SK-N-SH (cell line): Measurements from ENCODE around the gene ANKRD11. TPM values are rescaled to one million over a fixed set of nuclear protein-coding genes. Genes with fewer than 3 reads are reported as not detected.

Source experiments
- CTCF ChIA-PET: fragments of 300-600, 350-600 bp; formaldehyde crosslinking; extraction: SDS; loops from one replicate; lab custom pipeline; 2021; lab: Yijun Ruan, JAX
- POLR2A ChIA-PET: fragments of 350-600 bp; sonication (Branson Sonifier 250); formaldehyde crosslinking; extraction: SDS; loops from one replicate; lab custom pipeline; 2020; ENCODE audit warnings: antibody characterized with exemption, inconsistent platforms; lab: Yijun Ruan, JAX
- DNase-seq: peaks from one replicate; pipeline ENCODE4 v3.0.0; 2012
- H2AFZ ChIP-seq: fragments of 200-600 bp; sonication (generic); 2 replicates; pipeline ENCODE4 v1.8.1; 2016; ENCODE audit warnings: antibody characterized with exemption, mild to moderate bottlenecking, low read depth
- H3F3A ChIP-seq: fragments of 200-600 bp; sonication (generic); replicated peaks from 2 replicates; pipeline ENCODE3; 2016; ENCODE audit warnings: antibody characterized with exemption, mild to moderate bottlenecking; ENCODE audit not compliant: insufficient read depth
- H3K27ac ChIP-seq, 2 experiments: fragments of 200-500 bp in 1 of 2; fragments of 200-600 bp in 1 of 2; sonication (Bioruptor generic) in 1 of 2; sonication (generic), shearing (Covaris generic) in 1 of 2; 2 replicates each; pipeline versions ENCODE4 v1.5.1 to v1.6.1; 2014 to 2016; ENCODE audit warnings: low read depth in 2 of 2, inconsistent platforms in 1 of 2, low read length in 1 of 2, mild to moderate bottlenecking in 1 of 2, mixed read lengths in 1 of 2
- H3K27me3 ChIP-seq: fragments of 200-600 bp; sonication (generic), shearing (Covaris generic); 2 replicates; pipeline ENCODE4 v1.6.1; 2016; ENCODE audit warnings: mixed run types; ENCODE audit not compliant: insufficient read depth
- H3K36me3 ChIP-seq, 2 experiments: fragments of 200-500 bp in 1 of 2; fragments of 200-600 bp in 1 of 2; sonication (Bioruptor generic) in 1 of 2; sonication (generic) in 1 of 2; replicated peaks in 1 of 2; 2 replicates each; pipeline versions ENCODE3 to v1.5.1; 2014 to 2016; ENCODE audit warnings: low read length in 1 of 2, mild to moderate bottlenecking in 1 of 2; ENCODE audit not compliant: insufficient read depth in 2 of 2, control insufficient read depth in 1 of 2
- H3K4me1 ChIP-seq, 2 experiments: fragments of 200-500 bp in 1 of 2; fragments of 200-600 bp in 1 of 2; sonication (Bioruptor generic) in 1 of 2; sonication (generic), shearing (Covaris generic) in 1 of 2; 2 replicates each; pipeline versions ENCODE4 v1.5.1 to v1.6.1; 2014 to 2016; ENCODE audit warnings: low read depth in 1 of 2, low read length in 1 of 2, mixed run types in 1 of 2; ENCODE audit not compliant: insufficient read depth in 2 of 2, control insufficient read depth in 1 of 2
- H3K4me2 ChIP-seq: fragments of 200-600 bp; sonication (generic), shearing (Covaris generic); 2 replicates; pipeline ENCODE4 v1.6.1; 2017; ENCODE audit warnings: mixed run types
- H3K4me3 ChIP-seq, 2 experiments: fragments of 200-500 bp in 1 of 2; fragments of 200-600 bp in 1 of 2; sonication (Bioruptor generic) in 1 of 2; sonication (generic), shearing (Covaris generic) in 1 of 2; 2 replicates each; pipeline versions ENCODE4 v1.5.1 to v1.8.1; 2014 to 2016; ENCODE audit warnings: low read depth in 2 of 2, inconsistent platforms in 1 of 2, low read length in 1 of 2, mild to moderate bottlenecking in 1 of 2, mixed read lengths in 1 of 2, moderate library complexity in 1 of 2
- H3K79me2 ChIP-seq: fragments of 200-600 bp; sonication (generic); 2 replicates; pipeline ENCODE4 v1.8.1; 2017; ENCODE audit warnings: mild to moderate bottlenecking; ENCODE audit not compliant: insufficient read depth
- H3K9ac ChIP-seq: fragments of 200-600 bp; sonication (generic); 2 replicates; pipeline ENCODE4 v1.6.1; 2017; ENCODE audit warnings: mixed run types
- H3K9me2 ChIP-seq: fragments of 200-600 bp; sonication (generic); 2 replicates; pipeline ENCODE4 v1.6.1; 2017; ENCODE audit warnings: mixed run types
- H3K9me3 ChIP-seq: fragments of 200-600 bp; sonication (generic); 2 replicates; pipeline ENCODE4 v1.6.1; 2017; ENCODE audit warnings: mixed run types, mild to moderate bottlenecking, moderate library complexity
- H4K20me1 ChIP-seq: fragments of 200-600 bp; sonication (generic); 2 replicates; pipeline ENCODE4 v1.6.1; 2017; ENCODE audit warnings: mild to moderate bottlenecking, mixed run types; ENCODE audit not compliant: insufficient read depth
- CHD2 ChIP-seq: fragments of 150-350 bp; IDR thresholded peaks from 2 replicates; pipeline ENCODE4 v1.6.1; 2018; ENCODE audit warnings: low read length; ENCODE audit not compliant: partially characterized antibody
- CTCF ChIP-seq: fragments of 200-600 bp; sonication (generic); IDR thresholded peaks from 2 replicates; pipeline ENCODE4 v1.6.1; 2017; ENCODE audit warnings: antibody characterized with exemption, mild to moderate bottlenecking, moderate library complexity
- EP300 ChIP-seq, 2 experiments: IDR thresholded peaks; 2 replicates each; pipeline versions ENCODE4 v1.4.0 to v1.6.1; 2012; ENCODE audit warnings: borderline replicate concordance in 1 of 2, low read depth in 1 of 2, low read length in 1 of 2
- FOXM1 ChIP-seq: IDR thresholded peaks from 2 replicates; pipeline ENCODE4 v1.4.0; 2012; ENCODE audit warnings: low read depth, mild to moderate bottlenecking
- GABPA ChIP-seq: IDR thresholded peaks from 2 replicates; pipeline ENCODE4 v1.4.0; 2012; ENCODE audit warnings: low read depth, mild to moderate bottlenecking
- GATA2 ChIP-seq: sonication (generic); formaldehyde crosslinking; IDR thresholded peaks from 2 replicates; pipeline ENCODE4 v1.5.0; 2020; ENCODE audit warnings: mild to moderate bottlenecking, missing genetic modification reagents
- JUND ChIP-seq: IDR thresholded peaks from 2 replicates; pipeline ENCODE4 v1.4.0; 2012
- MEF2A ChIP-seq: IDR thresholded peaks from 2 replicates; pipeline ENCODE4 v1.4.0; 2012; ENCODE audit warnings: low read depth, borderline replicate concordance
- NRF1 ChIP-seq: IDR thresholded peaks from 2 replicates; pipeline ENCODE4 v1.6.1; 2012; ENCODE audit warnings: low read depth, mild to moderate bottlenecking, low read length
- PBX3 ChIP-seq: IDR thresholded peaks from 2 replicates; pipeline ENCODE4; 2012
- POLR2AphosphoS5 ChIP-seq: IDR thresholded peaks from 2 replicates; pipeline ENCODE4 v1.6.1; 2012; ENCODE audit warnings: low read depth, low read length
- RAD21 ChIP-seq: IDR thresholded peaks from 2 replicates; pipeline ENCODE4 v1.6.1; 2012; ENCODE audit warnings: mild to moderate bottlenecking, low read length
- RFX5 ChIP-seq: IDR thresholded peaks from 2 replicates; pipeline ENCODE4 v1.6.1; 2012; ENCODE audit warnings: mild to moderate bottlenecking, improper control_type of control experiment, low read length
- SIN3A ChIP-seq: IDR thresholded peaks from 2 replicates; pipeline ENCODE4 v1.6.1; 2012; ENCODE audit warnings: low read depth, mild to moderate bottlenecking, low read length, moderate library complexity, borderline replicate concordance
- SMC3 ChIP-seq: IDR thresholded peaks from 2 replicates; pipeline ENCODE4 v1.6.1; 2012; ENCODE audit warnings: low read depth, low read length, improper control_type of control experiment
- TCF12 ChIP-seq: IDR thresholded peaks from 2 replicates; pipeline ENCODE4 v1.4.0; 2012
- TEAD4 ChIP-seq: IDR thresholded peaks from 2 replicates; pipeline ENCODE4 v1.4.0; 2012; ENCODE audit warnings: mild to moderate bottlenecking, borderline replicate concordance; ENCODE audit not compliant: insufficient read depth
- USF1 ChIP-seq: IDR thresholded peaks from 2 replicates; pipeline ENCODE4 v1.4.0; 2012; ENCODE audit warnings: low read depth, borderline replicate concordance
- USF2 ChIP-seq: fragments of 150-350 bp; IDR thresholded peaks from 2 replicates; pipeline ENCODE4 v1.6.1; 2017; ENCODE audit warnings: antibody characterized with exemption, low read length, low read depth, borderline replicate concordance
- ZBTB33 ChIP-seq: IDR thresholded peaks from 2 replicates; pipeline ENCODE4 v1.4.0; 2012; ENCODE audit warnings: low read depth, borderline replicate concordance
- WGBS: methylation state at CpG from one replicate; pipeline ENCODE4 v1.1.6; 2017; ENCODE audit warnings: low lambda C conversion rate; 5-methylcytosine and 5-hydroxymethylcytosine counted together
- polyA plus RNA-seq, 3 experiments: library from polyadenylated mRNA; depleted of rRNA; stranded (reverse); fragments of >200 nt; gene quantifications; 2 replicates each; pipeline ENCODE4 v1.2.3, GENCODE V29; 2012

ANKRD11 gene
- polyA plus RNA-seq, 1 of the 3 experiments (the other 2 are of a cell fraction): 50.2 TPM

- CTCF ChIA-PET: interaction anchor here (1.7 kb wide), 1 partner anchor 12 kb away, joined by 7 read pairs; no protein-coding TSS in a partner anchor
- Histone ChIP-seq H3K4me1 (no peaks in the 10 kb centered on the region), H3K9ac (no peak overlapping the region), H3K4me3 (no peak overlapping the region), H3K27ac (no peak overlapping the region), H4K20me1 (peaks cover 23% of the 10 kb centered on the region), H3K4me2 (no peak overlapping the region), H2AFZ (no peak overlapping the region), H3K27me3 (no peaks in the 10 kb centered on the region), H3K79me2 (peaks cover 27% of the 10 kb centered on the region), H3K9me3 (no peaks in the 10 kb centered on the region), H3K36me3 (peaks cover 18 to 71% of the 10 kb centered on the region in 2 experiments), H3F3A (no peaks in the 10 kb centered on the region), H3K9me2 (no peaks in the 10 kb centered on the region)
- POLR2A ChIA-PET: no interaction called here
- DNase-seq: no peak
- TF ChIP-seq CTCF (no peak), GABPA (no peak), SMC3 (no peak), TEAD4 (no peak)
- WGBS: 100% methylated on average over 1 of the region's 9 CpGs
These were observed 213.3 kb downstream of the ANKRD11 start for GRCh38 chr16:89277049-89277448.

- CTCF ChIA-PET: interaction anchor here (0.6 to 1.2 kb wide), 3 partner anchors 13 to 34 kb away, joined by 3 read pairs; no protein-coding TSS in a partner anchor
These were observed 214.3 kb downstream of the ANKRD11 start for GRCh38 chr16:89275837-89276720.

More at GRCh38 chr16:89275837-89276720, 214.3 kb downstream of the ANKRD11 start:
- Histone ChIP-seq H3K27ac (no peak overlapping the region), H3F3A (no peaks in the 10 kb centered on the region), H3K4me1 (no peaks in the 10 kb centered on the region), H3K9me3 (no peaks in the 10 kb centered on the region), H3K79me2 (peaks cover 34% of the 10 kb centered on the region), H3K9me2 (no peaks in the 10 kb centered on the region), H3K27me3 (no peaks in the 10 kb centered on the region), H4K20me1 (peaks cover 29% of the 10 kb centered on the region), H3K4me2 (no peak overlapping the region), H2AFZ (no peak overlapping the region), H3K9ac (no peak overlapping the region), H3K36me3 (peaks cover 28 to 69% of the 10 kb centered on the region in 2 experiments), H3K4me3 (no peak overlapping the region)
- TF ChIP-seq FOXM1 (no peak), JUND (no peak), USF2 (no peak), GATA2 (no peak), TCF12 (no peak), SMC3 (no peak), EP300 (IDR thresholded peaks at IDR 0.05; ENCODE audit: borderline replicate concordance in 1 of 2, low read depth in 1 of 2, low read length in 1 of 2) (no peak), POLR2AphosphoS5 (no peak), CHD2 (no peak), SIN3A (no peak), USF1 (no peak), NRF1 (no peak), RFX5 (no peak), RAD21 (no peak), TEAD4 (no peak), PBX3 (no peak), ZBTB33 (no peak), MEF2A (no peak)
- POLR2A ChIA-PET: no interaction called here
- WGBS: 95% methylated on average over 22 of the region's 39 CpGs
- DNase-seq: no peak
